Measurements from ENCODE around the gene ASB8.
"Not testable (repeated sequence)": the region's sequence is repeated elsewhere in the genome, so short reads cannot be mapped to it uniquely, and the experiment has no call there.

Gene ASB8

DNA sequence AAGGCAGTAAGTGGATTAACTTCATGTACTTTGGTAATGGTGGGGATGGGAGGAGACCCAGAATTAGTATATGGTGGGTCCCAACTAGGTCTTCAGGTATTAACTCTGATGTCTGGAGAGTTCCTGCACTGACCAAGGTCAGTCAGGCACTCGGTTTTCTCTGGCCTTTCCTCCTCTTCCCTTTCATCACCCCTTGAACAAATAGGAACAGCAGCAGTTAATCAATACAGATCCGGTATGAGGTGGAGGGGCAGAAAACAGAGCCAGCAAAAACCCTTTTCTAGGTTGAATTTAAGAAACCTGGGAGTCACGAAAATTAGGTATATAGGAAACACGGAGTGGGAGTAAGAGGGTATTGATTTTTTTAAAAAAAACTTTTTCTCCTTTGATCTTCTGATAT is 34.1 kb downstream of the ASB8 start:
- Histone ChIP-seq H3K27me3 (no peaks in the 10 kb centered on the region), H4K20me1 (peaks cover 19% of the 10 kb centered on the region; the same call in 1 of the 2 replicates), H3K9ac (no peak overlapping the region), H3K4me3 (no peak overlapping the region), H3K4me2 (no peak overlapping the region), H3K36me3 (peaks cover 66% of the 10 kb centered on the region), H3K27ac (no peak overlapping the region), H3K9me3 (no peaks in the 10 kb centered on the region), H3K4me1 (peaks cover 30% of the 10 kb centered on the region)
- TF ChIP-seq Cebpa-rat (IDR thresholded peaks at IDR 0.05) = no peak

DNA sequence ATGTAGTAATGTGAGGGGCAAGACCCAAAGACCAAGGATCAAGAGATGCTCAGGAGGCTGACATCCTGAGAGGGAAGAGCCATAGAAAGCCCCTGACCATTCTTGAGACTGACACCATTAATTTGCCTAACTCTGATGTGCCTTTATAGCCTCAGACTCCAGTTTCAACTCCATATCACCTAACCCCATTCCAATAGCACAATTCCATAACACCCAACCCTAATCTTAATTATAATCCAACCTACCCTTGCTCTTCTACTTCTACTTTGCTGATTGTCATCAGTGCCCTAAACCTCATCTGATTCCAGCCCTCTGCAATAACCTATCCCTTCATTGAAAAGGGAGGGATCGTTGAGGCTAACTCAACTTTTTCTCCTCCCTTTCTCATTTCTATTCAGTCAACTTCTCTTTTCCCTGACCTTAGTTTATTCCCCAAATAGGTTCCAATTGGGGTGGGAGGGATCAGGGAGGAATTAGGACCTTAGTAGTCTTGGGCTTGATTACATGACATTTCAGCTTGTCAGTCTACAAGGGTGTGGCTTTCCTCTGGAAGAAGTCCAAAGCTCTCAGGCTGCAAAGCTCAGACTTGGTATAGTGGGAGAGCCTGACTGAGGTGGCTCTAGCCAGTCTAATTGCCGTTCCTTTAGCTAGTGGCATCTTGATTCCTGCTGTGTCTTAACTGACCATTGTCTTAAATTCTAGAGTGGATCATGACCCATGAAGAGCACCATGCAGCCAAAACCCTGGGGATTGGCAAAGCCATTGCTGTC is 35.1 kb downstream of the ASB8 start:
- H3K36me3 ChIP-seq = peaks cover 57% of the 10 kb centered on the region
- peaks cover 15% of the 10 kb centered on the region; the same call in 1 of the 2 replicates for H4K20me1 ChIP-seq
- no peak overlapping the region for H3K9ac ChIP-seq
- H3K4me1 ChIP-seq = peaks cover 30% of the 10 kb centered on the region
- H3K27me3 ChIP-seq = no peaks in the 10 kb centered on the region
- no peak overlapping the region for H3K4me3 ChIP-seq
- no peak overlapping the region for H3K4me2 ChIP-seq
- no peak for TF ChIP-seq Cebpa-rat (IDR thresholded peaks at IDR 0.05)
- no peak overlapping the region for H3K27ac ChIP-seq
- H3K9me3 ChIP-seq = no peaks in the 10 kb centered on the region

DNA sequence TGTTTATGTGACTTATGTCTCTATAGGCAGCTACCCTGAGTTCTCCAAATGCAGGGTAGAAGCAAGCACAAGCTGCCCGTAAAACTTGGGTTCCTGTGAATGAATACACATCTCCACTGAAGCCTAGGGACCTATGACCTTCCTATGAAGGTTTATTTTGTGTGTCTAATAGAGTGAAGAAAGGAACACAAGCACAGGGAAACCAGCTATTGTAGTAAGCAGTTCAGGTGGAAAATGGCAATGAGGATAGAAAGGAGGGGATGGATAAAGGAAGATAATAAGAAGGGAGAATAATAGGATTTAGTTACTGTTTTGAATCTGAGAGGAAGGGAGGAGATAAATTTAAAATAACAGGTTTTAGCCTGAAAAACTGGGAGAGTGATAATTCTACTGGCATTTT is 35.8 kb downstream of the ASB8 start:
- H3K4me1 ChIP-seq = peaks cover 30% of the 10 kb centered on the region
- no peak overlapping the region for H3K9ac ChIP-seq
- H3K27me3 ChIP-seq = no peaks in the 10 kb centered on the region
- H3K36me3 ChIP-seq = peaks cover 49% of the 10 kb centered on the region
- no peak for TF ChIP-seq Cebpa-rat (IDR thresholded peaks at IDR 0.05)
- no peak overlapping the region for H3K4me2 ChIP-seq
- H4K20me1 ChIP-seq = peaks cover 8% of the 10 kb centered on the region; the same call in 1 of the 2 replicates
- H3K4me3 ChIP-seq = no peak overlapping the region
- no peak overlapping the region for H3K27ac ChIP-seq
- no peaks in the 10 kb centered on the region for H3K9me3 ChIP-seq

DNA sequence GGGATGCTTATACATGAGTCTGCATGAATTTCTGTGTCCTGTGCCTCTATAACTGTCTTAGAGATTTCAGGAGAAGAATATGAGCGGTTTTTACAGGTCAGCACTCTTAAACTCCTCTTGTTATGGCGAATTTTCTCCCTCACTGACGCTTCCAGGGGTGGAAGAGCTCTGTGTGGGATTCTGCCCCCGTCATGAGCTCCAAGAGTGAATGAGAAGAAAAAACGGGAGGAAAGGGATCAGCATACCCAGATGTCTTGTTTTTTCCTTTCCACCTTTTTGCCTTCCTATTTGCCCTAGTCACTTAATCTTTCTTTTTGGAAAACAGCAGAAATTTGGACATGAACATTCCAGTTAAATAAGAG is 37.5 kb downstream of the ASB8 start:
- peak overlapping the region; percentile 97 for H3K4me2 ChIP-seq
- peaks cover 32% of the 10 kb centered on the region for H3K36me3 ChIP-seq
- peaks cover 30% of the 10 kb centered on the region for H3K4me1 ChIP-seq
- H3K27ac ChIP-seq = peak overlapping the region; percentile 63
- H3K9ac ChIP-seq = peak overlapping the region; percentile 81
- no peaks in the 10 kb centered on the region for H3K27me3 ChIP-seq
- H3K9me3 ChIP-seq = no peaks in the 10 kb centered on the region
- TF ChIP-seq Cebpa-rat (IDR thresholded peaks at IDR 0.05) = no peak
- peak overlapping the region; percentile 81 for H3K4me3 ChIP-seq
- H4K20me1 ChIP-seq = no peaks in the 10 kb centered on the region; the same call in 1 of the 2 replicates

DNA sequence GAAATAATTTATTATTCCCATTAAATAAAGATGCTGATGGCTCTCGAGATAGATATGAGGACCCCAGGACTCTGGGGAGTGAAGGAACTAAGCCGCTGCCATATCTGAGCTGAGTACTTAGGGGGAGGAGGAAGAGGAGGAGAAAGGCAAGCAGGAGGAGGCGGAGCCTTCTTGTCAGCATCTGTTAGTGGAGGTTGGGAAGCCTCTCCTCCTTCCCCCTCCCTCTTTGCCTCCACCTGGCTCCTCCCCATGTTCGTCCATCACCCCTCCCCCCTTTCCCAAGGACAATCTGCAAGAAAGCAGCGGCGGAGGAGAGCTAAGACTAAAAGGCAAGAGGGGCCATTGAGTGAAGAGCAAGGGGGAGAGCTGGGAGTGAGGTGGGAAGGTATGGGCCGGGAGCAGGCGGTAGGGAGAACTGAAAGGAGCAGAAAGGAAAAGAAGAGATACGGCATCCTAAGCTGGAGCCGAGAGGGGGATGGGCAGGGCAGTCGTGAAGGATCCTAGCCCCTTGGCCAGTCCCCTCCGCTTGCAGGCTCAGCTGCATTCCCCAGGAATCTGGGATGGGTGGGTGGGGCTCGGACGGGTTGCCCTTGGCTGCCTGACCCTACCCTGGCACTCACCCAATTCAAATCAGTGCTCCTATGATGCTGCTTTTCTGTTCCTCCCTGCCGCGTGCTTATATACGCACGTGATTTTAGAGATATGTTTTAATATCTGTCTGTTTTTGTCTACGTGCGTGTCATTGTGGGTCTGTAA is 38.1 kb downstream of the ASB8 start, which contains the start of gene PFKM:
Gene PFKM (plus strand): TSS at position 287 of the 756 bp plus-strand sequence. CDS start 3,411 bp downstream, outside the sequence.
- peaks cover 30% of the 10 kb centered on the region for H3K4me1 ChIP-seq
- H4K20me1 ChIP-seq = no peaks in the 10 kb centered on the region; the same call in 1 of the 2 replicates
- H3K27me3 ChIP-seq = no peaks in the 10 kb centered on the region
- no peaks in the 10 kb centered on the region for H3K9me3 ChIP-seq
- no peak for TF ChIP-seq Cebpa-rat (IDR thresholded peaks at IDR 0.05)
- H3K9ac ChIP-seq = peak within 1 kb of the TSS; percentile 81
- peak within 1 kb of the TSS; percentile 63 for H3K27ac ChIP-seq
- peaks cover 27% of the 10 kb centered on the region for H3K36me3 ChIP-seq
- peak within 1 kb of the TSS; percentile 97 for H3K4me2 ChIP-seq
- peak within 1 kb of the TSS; percentile 81 for H3K4me3 ChIP-seq

DNA sequence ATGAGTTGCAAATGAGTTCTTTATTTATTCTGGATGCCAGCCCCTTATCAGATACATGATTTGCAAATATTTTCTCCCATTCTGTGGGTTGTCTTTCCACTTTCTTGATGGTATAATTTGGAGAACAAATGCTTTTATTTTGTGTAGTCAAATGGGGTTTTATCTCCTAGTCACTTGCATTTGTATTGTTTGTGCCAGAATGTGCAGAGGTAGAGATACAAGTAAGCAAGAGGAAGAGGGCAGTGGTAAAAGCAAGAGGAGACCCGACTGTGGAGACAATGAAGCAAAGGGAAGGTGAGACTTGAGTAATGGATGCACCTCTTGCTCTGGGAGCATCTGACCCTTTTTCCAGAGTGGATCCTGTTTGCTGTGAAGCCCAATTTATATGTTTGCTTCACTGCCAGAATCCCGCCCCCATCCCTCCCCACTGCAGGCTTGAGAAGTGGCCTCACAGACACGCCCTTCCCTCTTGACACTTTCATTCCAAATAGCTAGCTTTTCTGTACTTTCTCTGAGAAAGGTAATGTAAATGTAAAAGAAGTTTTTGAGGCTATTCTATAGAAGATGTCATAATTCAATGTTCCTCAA is 38.9 kb downstream of the ASB8 start:
- Histone ChIP-seq H3K27me3 (no peaks in the 10 kb centered on the region), H3K27ac (no peak overlapping the region), H3K4me1 (peaks cover 30% of the 10 kb centered on the region), H3K4me3 (peak overlapping the region; percentile 81; the same call in 1 of the 2 replicates), H3K36me3 (peaks cover 18% of the 10 kb centered on the region), H3K4me2 (peak overlapping the region; percentile 97), H4K20me1 (no peaks in the 10 kb centered on the region; the same call in 1 of the 2 replicates), H3K9ac (no peak overlapping the region), H3K9me3 (no peaks in the 10 kb centered on the region)
- TF ChIP-seq Cebpa-rat (IDR thresholded peaks at IDR 0.05) = no peak

DNA sequence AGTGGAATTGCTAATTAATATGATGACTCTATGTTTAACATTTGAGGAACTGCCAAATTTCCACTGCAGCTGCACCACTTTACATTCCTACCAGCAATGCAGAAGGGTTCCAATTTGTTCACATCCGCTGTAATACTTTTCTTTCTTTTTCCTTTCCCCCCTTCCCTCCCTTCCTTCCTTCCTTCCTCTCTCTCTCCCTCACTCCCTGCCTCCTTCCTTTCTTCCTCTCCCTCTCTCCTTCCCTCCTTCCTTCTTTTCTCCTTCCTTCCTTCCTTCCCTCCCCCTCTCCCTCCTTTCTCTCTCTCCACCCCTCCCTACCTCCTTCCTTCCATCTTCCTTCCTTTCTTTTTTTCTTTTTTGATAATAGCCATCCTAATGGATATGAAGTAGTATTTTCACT is 41.4 kb downstream of the ASB8 start:
- H3K36me3 ChIP-seq = no peaks in the 10 kb centered on the region
- H3K9me3 ChIP-seq = no peaks in the 10 kb centered on the region
- no peak overlapping the region for H3K9ac ChIP-seq
- no peak overlapping the region for H3K27ac ChIP-seq
- H4K20me1 ChIP-seq = no peaks in the 10 kb centered on the region; the same call in 1 of the 2 replicates
- no peak for TF ChIP-seq Cebpa-rat (IDR thresholded peaks at IDR 0.05)
- H3K4me1 ChIP-seq = peaks cover 21% of the 10 kb centered on the region
- H3K27me3 ChIP-seq = no peaks in the 10 kb centered on the region
- H3K4me2 ChIP-seq = no peak overlapping the region
- no peak overlapping the region for H3K4me3 ChIP-seq

DNA sequence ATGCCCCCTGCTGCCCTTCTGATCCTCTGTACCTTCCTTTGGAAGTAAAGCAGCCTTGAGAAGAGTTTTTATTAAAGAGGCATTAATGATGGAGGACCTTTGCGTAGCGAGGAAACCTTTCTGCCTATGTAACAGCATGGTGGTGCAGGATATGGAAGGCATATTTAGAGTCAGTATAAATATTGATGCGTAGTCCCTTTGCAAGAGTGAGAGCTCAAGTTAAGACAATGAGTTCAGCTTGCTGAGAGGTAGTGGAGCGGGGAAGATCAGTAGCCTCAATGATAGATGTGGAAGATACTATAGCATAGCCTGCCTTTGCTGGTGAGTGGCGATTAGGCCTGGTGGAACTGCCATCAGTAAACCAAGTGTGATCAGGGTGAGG is 46.0 kb downstream of the ASB8 start:
- not testable (repeated sequence) for H3K9me3 ChIP-seq, H3K4me2 ChIP-seq, H3K27me3 ChIP-seq, H3K27ac ChIP-seq, H3K9ac ChIP-seq, H3K36me3 ChIP-seq, H4K20me1 ChIP-seq, H3K4me3 ChIP-seq
- H3K4me1 ChIP-seq = peaks cover 29% of the 10 kb centered on the region

DNA sequence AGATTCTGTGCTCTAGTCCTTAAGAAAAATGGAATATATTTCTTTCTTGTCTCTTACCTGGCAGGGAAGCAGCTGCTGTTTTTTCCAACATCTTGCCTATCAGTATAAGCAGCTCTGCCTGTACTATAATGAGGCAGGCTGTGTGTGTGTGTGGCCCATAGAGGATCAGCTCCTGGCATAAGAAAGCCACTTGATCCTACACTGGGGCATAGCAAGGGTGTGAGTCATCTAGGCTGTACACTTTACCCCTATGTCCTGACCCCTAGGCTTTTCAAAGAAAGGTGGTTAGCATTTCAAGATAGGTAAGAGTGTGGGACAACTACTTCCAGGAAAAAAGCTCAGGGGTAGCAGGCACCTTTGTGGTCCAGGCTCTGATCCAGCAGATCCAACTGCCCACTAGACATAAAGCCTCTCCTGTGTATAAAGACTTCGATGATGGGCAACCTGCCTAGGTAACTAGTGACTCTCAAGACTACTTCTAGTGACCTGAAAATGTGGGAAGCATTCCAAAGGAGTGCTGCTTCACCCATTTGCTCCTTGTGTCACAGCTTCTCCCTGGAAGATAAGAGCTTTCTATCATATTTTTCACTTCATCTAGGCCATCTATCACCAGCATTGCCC is 46.5 kb downstream of the ASB8 start:
- no peak overlapping the region for H3K4me3 ChIP-seq
- peaks cover 29% of the 10 kb centered on the region for H3K4me1 ChIP-seq
- no peaks in the 10 kb centered on the region for H3K9me3 ChIP-seq
- no peaks in the 10 kb centered on the region for H3K27me3 ChIP-seq
- TF ChIP-seq Cebpa-rat (IDR thresholded peaks at IDR 0.05) = no peak
- no peaks in the 10 kb centered on the region for H3K36me3 ChIP-seq
- no peak overlapping the region for H3K27ac ChIP-seq
- H3K9ac ChIP-seq = no peak overlapping the region
- H3K4me2 ChIP-seq = no peak overlapping the region
- no peaks in the 10 kb centered on the region for H4K20me1 ChIP-seq
